HCT116 (cell line): Measurements from ENCODE around the gene CCDC54. TPM values are rescaled to one million over a fixed set of nuclear protein-coding genes. Genes with fewer than 3 reads are reported as not detected.

ENCODE experiments used
- ATAC-seq: fragments of 200-7000 bp; cut with Tn5 transposase; 2 replicates; pipeline ENCODE4 v1.9.1; 2020; ENCODE audit warnings: mild to moderate bottlenecking, moderate library complexity
- BruUV-seq: library from RNA; stranded (reverse); fragments of 400-500 nt; replicated peaks from 2 replicates; lab custom pipeline; 2021; lab: Mats Ljungman, UMichigan
- CTCF ChIA-PET: fragments of 300-600 bp; sonication (Branson Sonifier 250); formaldehyde crosslinking; loops from one replicate; lab custom pipeline; 2021; ENCODE audit warnings: antibody characterized with exemption; lab: Charles Lee
- POLR2A ChIA-PET: fragments of 300-600, 350-600 bp; sonication (Branson Sonifier 250); formaldehyde crosslinking; loops from one replicate; lab custom pipeline; 2021; ENCODE audit warnings: antibody characterized with exemption; lab: Charles Lee
- RAD21 ChIA-PET, 2 experiments: fragments of 300-600 bp; sonication (Branson Sonifier 250); formaldehyde crosslinking; loops; one replicate each; lab custom pipeline; 2023; ENCODE audit warnings: low total read pairs in 2 of 2; ENCODE audit not compliant: uncharacterized antibody in 2 of 2, unreplicated experiment in 2 of 2, low non-redundant PET in 1 of 2; lab: Charles Lee
- DNase-seq: peaks from one replicate; pipeline ENCODE4 v3.0.0-alpha.2; 2010; ENCODE audit warnings: low read depth, low spot score
- H2AFZ ChIP-seq: fragments of 200-600 bp; shearing (Covaris generic), sonication (generic); 2 replicates; pipeline ENCODE4 v1.6.1; 2017; ENCODE audit warnings: low read depth, mixed run types, mixed read lengths, antibody characterized with exemption, low read length; ENCODE audit not compliant: poor library complexity, severe bottlenecking
- H3K27ac ChIP-seq: 2 replicates; pipeline ENCODE4 v1.5.1; 2012; ENCODE audit warnings: low read depth, low read length
- H3K27me3 ChIP-seq: fragments of 200-600 bp; sonication (generic); 2 replicates; pipeline ENCODE4 v1.6.1; 2016; ENCODE audit warnings: mixed run types, low read length, mixed read lengths; ENCODE audit not compliant: insufficient read depth
- H3K36me3 ChIP-seq, 2 experiments: fragments of 200-500 bp in 1 of 2; fragments of 200-600 bp in 1 of 2; sonication (Bioruptor generic) in 1 of 2; sonication (generic) in 1 of 2; 2 replicates each; pipeline versions ENCODE4 v1.5.1 to v1.6.1; 2014 to 2016; ENCODE audit warnings: low read length in 2 of 2, inconsistent platforms in 1 of 2, mixed read lengths in 1 of 2, mixed run types in 1 of 2; ENCODE audit not compliant: insufficient read depth in 2 of 2, control insufficient read depth in 1 of 2
- H3K4me1 ChIP-seq, 2 experiments: fragments of 200-600 bp in 1 of 2; sonication (generic) in 1 of 2; 2 replicates each; pipeline versions ENCODE4 v1.5.1 to v1.6.1; 2012 to 2017; ENCODE audit warnings: low read length in 2 of 2, inconsistent platforms in 1 of 2, mild to moderate bottlenecking in 1 of 2, mixed read lengths in 1 of 2, mixed run types in 1 of 2, moderate library complexity in 1 of 2; ENCODE audit not compliant: insufficient read depth in 2 of 2, control insufficient read depth in 1 of 2
- H3K4me2 ChIP-seq: fragments of 200-600 bp; sonication (generic); 2 replicates; pipeline ENCODE4 v1.6.1; 2017; ENCODE audit warnings: mixed run types, low read length, mixed read lengths
- H3K4me3 ChIP-seq, 2 experiments: fragments of 200-600 bp in 1 of 2; sonication (generic) in 1 of 2; replicated peaks in 1 of 2; 2 replicates each; pipeline ENCODE4 v1.5.1; 2011 to 2016; ENCODE audit warnings: low read length in 2 of 2, control low read depth in 1 of 2, low read depth in 1 of 2, mild to moderate bottlenecking in 1 of 2, mixed read lengths in 1 of 2, mixed run types in 1 of 2
- H3K79me2 ChIP-seq: fragments of 200-600 bp; sonication (generic); 2 replicates; pipeline ENCODE4 v1.6.1; 2017; ENCODE audit warnings: mild to moderate bottlenecking, mixed run types, low read length, moderate library complexity, mixed read lengths; ENCODE audit not compliant: insufficient read depth
- H3K9ac ChIP-seq: fragments of 200-600 bp; sonication (generic); 2 replicates; pipeline ENCODE4 v1.6.1; 2016; ENCODE audit warnings: low read length, mixed read lengths
- H3K9me2 ChIP-seq: fragments of 200-600 bp; sonication (generic), shearing (Covaris generic); 2 replicates; pipeline ENCODE4 v1.6.1; 2017; ENCODE audit warnings: mixed run types, mild to moderate bottlenecking, moderate library complexity; ENCODE audit not compliant: insufficient read depth
- H3K9me3 ChIP-seq, 2 experiments: fragments of 200-500 bp in 1 of 2; fragments of 200-600 bp in 1 of 2; sonication (Bioruptor generic) in 1 of 2; sonication (generic) in 1 of 2; 2 replicates each; pipeline ENCODE4 v1.6.1; 2014 to 2017; ENCODE audit warnings: low read length in 2 of 2, mixed read lengths in 2 of 2, inconsistent platforms in 1 of 2, low read depth in 1 of 2, mild to moderate bottlenecking in 1 of 2, mixed run types in 1 of 2, moderate library complexity in 1 of 2; ENCODE audit not compliant: control insufficient read depth in 1 of 2, insufficient read depth in 1 of 2
- H4K20me1 ChIP-seq: fragments of 200-600 bp; sonication (generic), shearing (Covaris generic); 2 replicates; pipeline ENCODE4 v1.6.1; 2017; ENCODE audit warnings: mixed run types, mild to moderate bottlenecking, moderate library complexity; ENCODE audit not compliant: insufficient read depth
- CBX3 ChIP-seq: IDR thresholded peaks from 2 replicates; pipeline ENCODE4 v1.6.1; 2012; ENCODE audit warnings: low read depth
- CEBPB ChIP-seq: IDR thresholded peaks from 2 replicates; pipeline ENCODE4 v1.6.1; 2012; ENCODE audit warnings: low read depth
- EGR1 ChIP-seq: IDR thresholded peaks from 2 replicates; pipeline ENCODE4 v1.6.1; 2012; ENCODE audit warnings: low read depth
- ELF1 ChIP-seq: IDR thresholded peaks from 2 replicates; pipeline ENCODE4 v1.6.1; 2012; ENCODE audit warnings: low read depth, borderline replicate concordance
- EZH2phosphoT487 ChIP-seq: fragments of 200-600 bp; IDR thresholded peaks from 2 replicates; pipeline ENCODE4 v1.6.1; 2018; ENCODE audit warnings: antibody characterized with exemption, borderline replicate concordance
- FOSL1 ChIP-seq: IDR thresholded peaks from 2 replicates; pipeline ENCODE4 v1.6.1; 2012; ENCODE audit warnings: low read depth
- SIN3A ChIP-seq: IDR thresholded peaks from 2 replicates; pipeline ENCODE4 v1.6.1; 2012; ENCODE audit warnings: low read depth
- SP1 ChIP-seq: IDR thresholded peaks from 2 replicates; pipeline ENCODE4 v1.6.1; 2012; ENCODE audit warnings: low read depth
- SRF ChIP-seq: IDR thresholded peaks from 2 replicates; pipeline ENCODE4 v1.6.1; 2012; ENCODE audit warnings: low read depth
- TCF7L2 ChIP-seq: IDR thresholded peaks from 2 replicates; pipeline ENCODE4 v1.7.0; 2011; ENCODE audit warnings: borderline replicate concordance, inconsistent platforms; ENCODE audit not compliant: insufficient read depth, insufficient read length; ENCODE audit errors: extremely low read depth
- YY1 ChIP-seq: IDR thresholded peaks from 2 replicates; pipeline ENCODE4 v1.6.1; 2011; ENCODE audit warnings: low read length, low read depth, moderate library complexity, mild to moderate bottlenecking; ENCODE audit not compliant: insufficient replicate concordance; ENCODE audit errors: extremely low read depth
- ZNF274 ChIP-seq: fragments of 200-500 bp; sonication (Bioruptor generic); IDR thresholded peaks from 2 replicates; pipeline ENCODE4 v1.6.1; 2014; ENCODE audit warnings: mild to moderate bottlenecking, low read depth, low read length, inconsistent platforms
- intact Hi-C: fragments of 100-400 bp; cut with micrococcal nuclease; formaldehyde crosslinking; loops from 2 replicates; pipeline ENCODE4 v1.10.0; 2022
- total RNA-seq: library from RNA; stranded (reverse); gene quantifications from one replicate; pipeline ENCODE4 v1.2.1, GENCODE V29; 2021; ENCODE audit not compliant: unreplicated experiment
- TF ChIP-seq, protein P1 (sequence below): IDR thresholded peaks from 2 replicates; pipeline ENCODE4 v1.6.1; 2012
- TF ChIP-seq, protein P2 (sequence below): IDR thresholded peaks from 2 replicates; pipeline ENCODE4 v1.6.1; 2012; ENCODE audit warnings: low read depth
- TF ChIP-seq, protein P3 (sequence below), 3 experiments: fragments of 200-600 bp in 1 of 3; sonication (generic) in 1 of 3; IDR thresholded peaks in 2 of 3; conservative IDR thresholded peaks in 1 of 3; 2 replicates each; pipeline ENCODE4 v1.5.1; 2012 to 2017; ENCODE audit warnings: low read depth in 2 of 3, low read length in 2 of 3, antibody characterized with exemption in 1 of 3, borderline replicate concordance in 1 of 3, control low read depth in 1 of 3, mild to moderate bottlenecking in 1 of 3, mixed read lengths in 1 of 3, mixed run types in 1 of 3, moderate library complexity in 1 of 3; ENCODE audit not compliant: insufficient read depth in 1 of 3

Gene CCDC54
- total RNA-seq, 1 experiment from 2014 or later, result not detected

DNA sequence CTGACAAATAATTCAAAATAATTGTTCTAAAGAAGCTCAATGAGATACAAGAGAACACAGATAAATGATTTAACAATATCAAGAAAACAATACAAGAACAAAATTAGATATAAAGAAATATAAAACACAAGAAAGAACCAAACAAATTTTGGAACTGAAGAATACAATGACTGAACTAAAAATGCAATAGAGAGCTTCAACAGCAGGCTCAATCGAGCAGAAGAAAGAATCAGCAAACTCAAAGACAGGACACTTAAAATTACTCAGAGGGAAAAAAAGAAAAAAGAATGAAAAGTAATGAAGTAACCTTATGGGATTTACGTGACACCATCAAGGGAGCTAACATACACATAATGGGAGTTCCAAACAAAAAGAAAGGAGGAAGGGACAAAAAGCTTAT lies 32.1 kb downstream of the CCDC54 start:
- RAD21 ChIA-PET, result no interaction called here
- H3K9me3 ChIP-seq, result peaks cover 12 to 14% of the 10 kb centered on the region in 2 experiments
- H4K20me1 ChIP-seq, result no peaks in the 10 kb centered on the region
- H3K4me3 ChIP-seq, result no peak overlapping the region
- TF ChIP-seq CBX3, result peak; percentile 51; the same call in 1 of the 2 replicates
- no peak for TF ChIP-seq SIN3A
- no peaks in the 10 kb centered on the region for H3K36me3 ChIP-seq
- no peak overlapping the region for H3K9ac ChIP-seq
- no peak for DNase-seq
- no peak for ATAC-seq
- H3K4me2 ChIP-seq, result no peak overlapping the region
- POLR2A ChIA-PET, result no interaction called here
- H3K27me3 ChIP-seq, result no peaks in the 10 kb centered on the region
- H2AFZ ChIP-seq, result no peak overlapping the region
- BruUV-seq, result no TSS peak
- 0 out of 2 replicates have a peak, but pooled peaks cover 5% of the 10 kb centered on the region for H3K9me2 ChIP-seq
- intact Hi-C loops, result no loop called here
- no peaks in the 10 kb centered on the region for H3K79me2 ChIP-seq
- H3K4me1 ChIP-seq, result no peaks in the 10 kb centered on the region
- H3K27ac ChIP-seq, result no peak overlapping the region
- CTCF ChIA-PET, result interaction anchor here (1.9 kb wide), 1 partner anchor 12 kb away, joined by 13 read pairs; no protein-coding TSS in a partner anchor

DNA sequence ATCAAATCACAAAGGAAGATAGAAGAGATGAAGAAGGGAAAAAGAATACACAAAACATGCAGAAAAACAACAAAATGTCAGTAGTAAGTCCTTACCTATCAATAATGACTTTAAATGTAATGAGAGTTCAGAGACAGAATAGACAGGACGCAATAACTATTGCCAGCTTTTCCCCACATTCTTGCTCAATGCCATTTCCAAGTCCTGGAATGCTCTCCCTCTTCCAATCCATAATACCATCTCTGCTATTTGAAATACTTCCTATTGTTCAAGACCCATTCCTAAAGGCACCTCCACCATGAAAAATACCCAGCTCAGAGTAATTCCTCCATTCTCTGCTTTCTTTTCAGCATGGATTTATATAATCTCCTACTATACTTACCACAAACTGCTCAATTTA lies 33.4 kb downstream of the CCDC54 start:
- BruUV-seq, result no TSS peak
- ATAC-seq (no peak), DNase-seq (no peak)
- H3K4me1 ChIP-seq, result no peaks in the 10 kb centered on the region
- H3K79me2 ChIP-seq, result no peaks in the 10 kb centered on the region
- intact Hi-C loops, result no loop called here
- H2AFZ ChIP-seq, result no peak overlapping the region
- POLR2A ChIA-PET, result no interaction called here
- peaks cover 12 to 14% of the 10 kb centered on the region in 2 experiments for H3K9me3 ChIP-seq
- CTCF ChIA-PET, result interaction anchor here (1.0 to 1.9 kb wide), 2 partner anchors 11 to 19 kb away, joined by 4 to 13 read pairs; no protein-coding TSS in a partner anchor
- H3K4me3 ChIP-seq, result no peak overlapping the region
- H3K27ac ChIP-seq, result no peak overlapping the region
- H3K9ac ChIP-seq, result no peak overlapping the region
- 0 out of 2 replicates have a peak, but pooled peaks cover 3% of the 10 kb centered on the region for H3K9me2 ChIP-seq
- H3K27me3 ChIP-seq, result no peaks in the 10 kb centered on the region
- H3K36me3 ChIP-seq, result no peaks in the 10 kb centered on the region
- RAD21 ChIA-PET, result no interaction called here
- H4K20me1 ChIP-seq, result no peaks in the 10 kb centered on the region
- no peak overlapping the region for H3K4me2 ChIP-seq
- TF ChIP-seq TCF7L2, result no peak
- TF ChIP-seq ZNF274, result no peak
- no peak for TF ChIP-seq YY1
- TF ChIP-seq EGR1, result no peak
- TF ChIP-seq SIN3A, result no peak
- no peak for TF ChIP-seq CEBPB
- TF ChIP-seq ELF1, result no peak
- TF ChIP-seq, protein P1, sequence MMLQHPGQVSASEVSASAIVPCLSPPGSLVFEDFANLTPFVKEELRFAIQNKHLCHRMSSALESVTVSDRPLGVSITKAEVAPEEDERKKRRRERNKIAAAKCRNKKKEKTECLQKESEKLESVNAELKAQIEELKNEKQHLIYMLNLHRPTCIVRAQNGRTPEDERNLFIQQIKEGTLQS, result no peak
- TF ChIP-seq, protein P2, sequence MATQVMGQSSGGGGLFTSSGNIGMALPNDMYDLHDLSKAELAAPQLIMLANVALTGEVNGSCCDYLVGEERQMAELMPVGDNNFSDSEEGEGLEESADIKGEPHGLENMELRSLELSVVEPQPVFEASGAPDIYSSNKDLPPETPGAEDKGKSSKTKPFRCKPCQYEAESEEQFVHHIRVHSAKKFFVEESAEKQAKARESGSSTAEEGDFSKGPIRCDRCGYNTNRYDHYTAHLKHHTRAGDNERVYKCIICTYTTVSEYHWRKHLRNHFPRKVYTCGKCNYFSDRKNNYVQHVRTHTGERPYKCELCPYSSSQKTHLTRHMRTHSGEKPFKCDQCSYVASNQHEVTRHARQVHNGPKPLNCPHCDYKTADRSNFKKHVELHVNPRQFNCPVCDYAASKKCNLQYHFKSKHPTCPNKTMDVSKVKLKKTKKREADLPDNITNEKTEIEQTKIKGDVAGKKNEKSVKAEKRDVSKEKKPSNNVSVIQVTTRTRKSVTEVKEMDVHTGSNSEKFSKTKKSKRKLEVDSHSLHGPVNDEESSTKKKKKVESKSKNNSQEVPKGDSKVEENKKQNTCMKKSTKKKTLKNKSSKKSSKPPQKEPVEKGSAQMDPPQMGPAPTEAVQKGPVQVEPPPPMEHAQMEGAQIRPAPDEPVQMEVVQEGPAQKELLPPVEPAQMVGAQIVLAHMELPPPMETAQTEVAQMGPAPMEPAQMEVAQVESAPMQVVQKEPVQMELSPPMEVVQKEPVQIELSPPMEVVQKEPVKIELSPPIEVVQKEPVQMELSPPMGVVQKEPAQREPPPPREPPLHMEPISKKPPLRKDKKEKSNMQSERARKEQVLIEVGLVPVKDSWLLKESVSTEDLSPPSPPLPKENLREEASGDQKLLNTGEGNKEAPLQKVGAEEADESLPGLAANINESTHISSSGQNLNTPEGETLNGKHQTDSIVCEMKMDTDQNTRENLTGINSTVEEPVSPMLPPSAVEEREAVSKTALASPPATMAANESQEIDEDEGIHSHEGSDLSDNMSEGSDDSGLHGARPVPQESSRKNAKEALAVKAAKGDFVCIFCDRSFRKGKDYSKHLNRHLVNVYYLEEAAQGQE, result no peak
- TF ChIP-seq EZH2phosphoT487, result no peak
- TF ChIP-seq SRF, result no peak
- TF ChIP-seq FOSL1, result no peak
- no peak for TF ChIP-seq CBX3
- TF ChIP-seq, protein P3, sequence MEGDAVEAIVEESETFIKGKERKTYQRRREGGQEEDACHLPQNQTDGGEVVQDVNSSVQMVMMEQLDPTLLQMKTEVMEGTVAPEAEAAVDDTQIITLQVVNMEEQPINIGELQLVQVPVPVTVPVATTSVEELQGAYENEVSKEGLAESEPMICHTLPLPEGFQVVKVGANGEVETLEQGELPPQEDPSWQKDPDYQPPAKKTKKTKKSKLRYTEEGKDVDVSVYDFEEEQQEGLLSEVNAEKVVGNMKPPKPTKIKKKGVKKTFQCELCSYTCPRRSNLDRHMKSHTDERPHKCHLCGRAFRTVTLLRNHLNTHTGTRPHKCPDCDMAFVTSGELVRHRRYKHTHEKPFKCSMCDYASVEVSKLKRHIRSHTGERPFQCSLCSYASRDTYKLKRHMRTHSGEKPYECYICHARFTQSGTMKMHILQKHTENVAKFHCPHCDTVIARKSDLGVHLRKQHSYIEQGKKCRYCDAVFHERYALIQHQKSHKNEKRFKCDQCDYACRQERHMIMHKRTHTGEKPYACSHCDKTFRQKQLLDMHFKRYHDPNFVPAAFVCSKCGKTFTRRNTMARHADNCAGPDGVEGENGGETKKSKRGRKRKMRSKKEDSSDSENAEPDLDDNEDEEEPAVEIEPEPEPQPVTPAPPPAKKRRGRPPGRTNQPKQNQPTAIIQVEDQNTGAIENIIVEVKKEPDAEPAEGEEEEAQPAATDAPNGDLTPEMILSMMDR (IDR thresholded peaks at IDR 0.05 in 2 of 3, conservative IDR thresholded peaks at IDR 0.05 in 1 of 3; ENCODE audit: borderline replicate concordance in 1 of 3, insufficient read depth in 1 of 3, low read depth in 2 of 3, low read length in 2 of 3), result no peak
- no peak for TF ChIP-seq SP1
